HG03354 (cell line): ENCODE measurements around the gene HTR3B.
"Not testable (repeated sequence)": the region's sequence is repeated elsewhere in the genome, so short reads cannot be mapped to it uniquely, and the experiment has no call there.

Source experiments
- ATAC-seq: cut with Tn5 transposase; IDR thresholded peaks from one replicate; pipeline ENCODE4 v1.9.1; 2021; ENCODE audit warnings: mild to moderate bottlenecking; ENCODE audit not compliant: unreplicated experiment, poor library complexity, severe bottlenecking

Gene HTR3B

DNA sequence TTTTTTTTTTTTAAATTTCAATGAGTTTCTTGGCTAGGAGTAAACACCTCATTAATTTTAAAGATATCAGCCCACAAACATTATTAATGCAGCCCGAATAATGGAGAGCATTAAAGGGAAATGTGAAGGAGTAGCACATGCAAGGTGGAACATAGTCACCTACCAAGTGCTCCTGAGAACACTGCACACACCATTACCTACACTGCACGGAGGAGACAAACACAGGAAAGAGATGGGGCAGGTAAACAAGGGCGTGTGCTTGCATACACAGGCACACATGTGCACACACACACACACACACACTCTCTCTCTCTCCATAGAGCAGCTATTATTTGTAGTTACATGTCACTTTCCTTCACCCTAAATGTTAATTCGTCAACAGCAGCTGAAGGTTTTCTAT is 30.2 kb downstream of the HTR3B start:
- no peak for ATAC-seq

DNA sequence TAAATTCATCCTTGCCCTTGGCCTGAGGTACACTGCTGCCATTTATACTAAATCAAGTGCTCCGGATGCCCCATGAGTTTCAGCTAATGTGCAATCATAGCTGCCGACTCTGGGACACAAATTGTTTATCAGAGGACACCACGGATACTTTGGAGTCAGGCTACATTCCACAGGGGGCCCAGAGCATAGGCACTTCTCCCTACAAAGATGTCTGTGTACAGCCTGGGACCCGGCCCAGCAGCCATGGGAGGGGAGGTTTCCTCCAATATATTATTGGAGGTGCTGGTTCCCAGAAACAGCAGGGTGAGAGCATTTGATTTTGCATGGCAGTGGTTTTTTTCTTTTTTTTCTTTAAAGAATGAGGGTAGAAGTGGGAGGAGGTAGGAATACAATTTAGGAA is 31.3 kb downstream of the HTR3B start:
- ATAC-seq = no peak

- no peak for ATAC-seq
Measured at GRCh38 chr11:113937918-113938317, 33.3 kb downstream of the HTR3B start.

GRCh38 chr11:113942256-113942655 is 37.7 kb downstream of the HTR3B start:
- no peak for ATAC-seq

DNA sequence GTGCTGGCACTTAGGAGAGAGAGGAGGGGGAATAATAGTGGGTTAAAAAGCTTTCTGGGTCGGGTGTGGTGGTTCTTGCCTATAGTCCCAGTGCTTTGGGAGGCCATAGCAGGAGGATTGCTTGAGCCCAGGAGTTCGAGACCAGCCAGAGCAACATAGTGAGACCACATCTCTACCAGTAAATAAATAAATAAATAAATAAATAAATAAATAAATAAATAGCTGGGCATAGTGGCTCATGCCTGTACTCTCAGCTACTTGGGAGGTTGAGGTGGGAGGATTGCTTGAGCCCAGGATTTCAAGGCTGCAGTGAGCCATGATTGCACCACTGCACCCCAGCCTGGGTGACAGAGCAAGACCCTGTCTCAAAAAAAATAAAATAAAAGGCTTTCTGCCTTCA is 41.6 kb downstream of the HTR3B start:
- ATAC-seq = not testable (repeated sequence)

GRCh38 chr11:113947994-113948393 is 43.4 kb downstream of the HTR3B start:
- no peak for ATAC-seq

- no peak for ATAC-seq
Measured at GRCh38 chr11:113949891-113950290, 45.3 kb downstream of the HTR3B start.

DNA sequence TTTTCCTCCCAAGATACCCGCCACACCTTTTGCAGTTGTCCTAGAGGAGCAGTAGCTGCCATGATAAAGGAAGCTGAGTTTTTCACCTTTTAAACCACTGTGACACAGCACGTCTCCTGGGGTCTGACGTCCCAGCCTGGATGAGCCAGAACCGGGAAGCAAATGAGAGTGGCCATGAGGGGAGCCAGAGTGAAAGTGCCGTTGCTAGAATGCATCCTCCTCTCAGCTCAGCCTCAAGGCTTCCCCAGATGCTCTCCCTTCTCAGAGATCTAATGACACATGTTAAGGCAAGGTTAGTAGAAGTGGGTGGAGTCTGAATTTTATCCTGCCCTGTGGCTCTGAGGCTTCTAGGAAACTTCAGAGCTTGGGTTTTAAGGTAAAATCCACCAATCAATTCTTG is 46.9 kb downstream of the HTR3B start:
- no peak for ATAC-seq

DNA sequence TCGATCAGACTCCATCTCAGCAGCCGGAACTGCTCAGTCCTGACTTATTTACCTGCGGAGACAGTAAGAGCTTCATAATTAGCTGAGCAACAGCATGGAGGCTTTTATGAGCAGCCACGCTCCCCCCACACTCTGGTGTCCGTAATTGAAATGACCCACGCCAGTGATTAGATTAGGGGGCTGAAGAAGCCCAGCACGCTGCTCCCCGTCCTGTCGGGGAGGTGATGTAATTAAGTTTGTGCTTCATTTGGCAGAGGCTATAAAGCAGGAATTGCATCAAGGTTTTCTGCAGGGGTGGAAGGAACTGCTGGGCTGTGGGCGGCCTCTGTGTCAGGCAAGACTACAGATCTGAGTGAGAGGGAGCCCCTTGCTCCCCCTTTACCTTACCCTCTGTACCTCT is 47.5 kb downstream of the HTR3B start:
- no peak for ATAC-seq

- ATAC-seq = no peak
Measured at GRCh38 chr11:113952588-113952987, 48.0 kb downstream of the HTR3B start.

DNA sequence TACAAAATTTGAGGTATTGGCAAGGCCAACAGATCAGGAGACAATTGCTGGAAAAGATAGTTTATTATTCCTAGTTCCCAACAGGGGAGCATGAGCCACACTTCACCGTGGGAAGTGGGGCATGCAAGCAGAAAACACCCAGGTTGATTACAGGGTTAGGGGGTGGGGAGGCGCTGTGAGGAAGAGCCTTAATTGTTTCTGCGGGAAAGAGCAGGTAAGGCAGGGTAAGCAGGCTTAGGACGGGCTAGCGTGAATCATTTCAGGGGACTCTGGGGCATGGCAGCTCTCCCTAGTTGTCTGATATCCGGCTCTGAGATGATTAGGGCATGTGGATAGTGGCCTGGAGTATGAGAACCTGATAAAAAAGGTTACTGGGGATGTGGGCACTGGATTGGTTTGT is 49.6 kb downstream of the HTR3B start:
- no peak for ATAC-seq

DNA sequence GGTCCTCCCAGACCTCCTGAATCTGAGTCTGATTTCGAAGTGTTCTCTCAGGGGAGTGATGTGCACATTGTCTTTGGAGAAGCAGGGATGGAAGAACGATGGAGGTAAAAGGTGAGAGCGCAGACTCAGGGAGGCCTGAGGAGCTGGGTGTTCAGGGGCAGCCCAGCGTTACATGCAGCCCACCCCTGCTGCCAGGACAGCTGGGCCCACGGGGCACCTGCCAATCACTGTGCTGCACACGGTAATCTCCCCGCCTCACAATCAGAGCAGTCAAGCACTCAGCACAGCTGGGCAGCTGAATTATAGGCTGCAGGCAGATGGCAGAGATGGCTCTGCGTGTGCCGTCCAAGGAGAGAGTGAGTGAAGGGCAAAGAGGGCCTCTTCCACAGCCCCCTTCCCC is 52.4 kb downstream of the HTR3B start:
- no peak for ATAC-seq

DNA sequence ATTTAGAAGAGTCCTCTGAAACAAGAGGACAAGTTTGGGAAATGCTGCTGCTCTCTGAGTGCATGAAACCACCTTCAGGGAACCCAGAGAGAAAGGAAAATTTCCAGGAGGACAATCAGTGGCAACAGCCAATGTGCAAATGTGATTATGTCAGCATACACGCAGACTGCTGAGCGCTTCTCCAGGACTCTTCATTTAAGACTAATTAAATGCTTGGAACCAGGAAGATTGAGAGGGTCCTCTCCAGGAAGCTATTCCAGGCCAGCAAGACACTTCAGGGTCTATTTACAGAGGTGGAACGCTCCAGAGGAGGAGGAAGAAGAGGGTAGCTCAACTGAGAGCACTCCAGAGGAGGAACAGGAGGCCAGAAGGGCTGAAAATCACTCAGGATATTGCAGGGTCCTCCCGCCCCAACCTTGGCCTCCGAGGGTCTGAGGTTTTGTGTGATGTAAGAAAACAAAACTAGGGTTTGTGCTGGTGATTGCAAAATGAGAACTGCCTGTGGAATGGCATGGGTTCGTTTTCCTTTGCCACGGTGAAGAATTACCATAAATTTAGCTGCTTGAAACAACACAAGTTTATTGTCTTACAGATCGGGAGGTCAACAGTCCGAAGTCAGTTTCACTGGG is 56.2 kb downstream of the HTR3B start:
- ATAC-seq = no peak

- no peak for ATAC-seq
Measured at GRCh38 chr11:113967361-113967760, 62.8 kb downstream of the HTR3B start.

DNA sequence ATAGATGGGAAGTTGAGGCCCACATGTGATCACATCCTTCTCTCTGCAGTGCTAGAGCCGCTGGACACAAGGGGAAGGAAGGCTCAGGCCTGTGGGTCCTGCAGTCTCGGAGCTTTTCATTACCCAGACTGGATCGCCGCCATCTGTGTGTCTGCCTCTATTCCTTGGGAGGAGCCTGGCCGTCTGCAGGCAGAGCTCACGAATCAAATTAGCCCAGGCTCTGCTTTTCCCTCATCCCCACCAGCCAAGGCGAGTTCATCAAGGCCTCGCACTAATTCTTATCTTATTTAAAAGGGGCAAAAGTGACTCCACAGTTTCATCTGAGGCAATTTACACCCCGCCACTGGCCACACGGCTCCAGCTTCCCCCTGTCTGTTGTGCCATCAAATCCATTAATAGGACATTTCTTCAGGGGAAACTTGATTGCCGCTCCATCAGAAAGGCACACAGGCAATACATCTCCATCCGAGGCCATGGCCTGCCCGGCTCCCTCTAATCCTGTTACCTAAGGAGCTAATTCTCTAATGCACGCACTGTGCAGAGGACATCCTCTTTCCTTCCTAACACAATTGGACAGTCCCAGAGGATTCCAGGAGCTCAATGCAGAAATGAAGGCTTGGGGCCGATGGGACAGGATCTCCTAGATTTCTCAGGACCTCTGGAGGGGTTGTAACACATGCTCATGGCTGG is 67.1 kb downstream of the HTR3B start:
- no peak for ATAC-seq

DNA sequence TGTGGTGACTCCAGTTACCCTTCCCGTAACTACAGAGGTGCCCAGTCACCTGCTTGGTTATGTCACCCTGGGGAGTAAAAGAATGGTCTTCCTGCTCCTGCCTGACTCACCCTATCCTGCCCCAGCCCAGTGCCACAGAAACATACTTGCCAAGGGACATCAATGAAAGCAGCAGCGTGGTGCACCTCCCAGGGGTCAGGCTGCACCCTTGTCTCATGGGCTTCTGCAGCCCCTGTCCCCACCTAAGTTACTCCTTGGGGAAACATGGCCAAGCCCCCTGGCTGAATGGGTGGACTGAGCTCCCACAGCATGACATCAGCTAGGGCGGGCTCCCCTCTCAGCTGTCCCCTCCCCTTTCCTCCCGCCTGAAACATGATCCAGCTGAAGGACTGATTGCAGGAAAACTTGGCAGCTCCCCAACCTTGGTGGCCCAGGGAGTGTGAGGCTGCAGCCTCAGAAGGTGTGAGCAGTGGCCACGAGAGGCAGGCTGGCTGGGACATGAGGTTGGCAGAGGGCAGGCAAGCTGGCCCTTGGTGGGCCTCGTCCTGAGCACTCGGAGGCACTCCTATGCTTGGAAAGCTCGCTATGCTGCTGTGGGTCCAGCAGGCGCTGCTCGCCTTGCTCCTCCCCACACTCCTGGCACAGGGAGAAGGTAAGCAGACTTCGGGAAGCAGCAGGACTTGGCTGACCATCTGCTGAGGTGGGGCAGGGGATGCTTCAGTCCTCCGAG is 70.3 kb downstream of the HTR3B start, which contains the start of gene HTR3A:
Gene HTR3A, plus strand, starts transcription at position 368 of the 730 bp plus-strand sequence. Its CDS starts 218 bp downstream, at position 586.
- no peak for ATAC-seq

GRCh38 chr11:113977071-113977490 is 72.5 kb downstream of the HTR3B start:
- ATAC-seq = peak; percentile 49

DNA sequence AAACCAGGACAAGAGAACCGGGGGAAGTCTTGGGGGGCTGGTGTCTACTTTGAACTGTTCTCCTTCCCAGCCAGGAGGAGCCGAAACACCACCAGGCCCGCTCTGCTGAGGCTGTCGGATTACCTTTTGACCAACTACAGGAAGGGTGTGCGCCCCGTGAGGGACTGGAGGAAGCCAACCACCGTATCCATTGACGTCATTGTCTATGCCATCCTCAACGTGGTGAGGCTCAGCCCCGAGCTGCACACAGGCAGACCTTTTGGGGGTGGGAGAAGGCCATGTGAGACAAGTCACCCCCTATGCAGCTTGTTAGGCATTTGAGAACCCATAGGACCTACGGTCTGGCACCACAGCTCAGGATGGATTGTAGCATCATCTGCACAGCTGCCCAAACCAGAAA is 73.1 kb downstream of the HTR3B start:
- ATAC-seq = peak; percentile 38

DNA sequence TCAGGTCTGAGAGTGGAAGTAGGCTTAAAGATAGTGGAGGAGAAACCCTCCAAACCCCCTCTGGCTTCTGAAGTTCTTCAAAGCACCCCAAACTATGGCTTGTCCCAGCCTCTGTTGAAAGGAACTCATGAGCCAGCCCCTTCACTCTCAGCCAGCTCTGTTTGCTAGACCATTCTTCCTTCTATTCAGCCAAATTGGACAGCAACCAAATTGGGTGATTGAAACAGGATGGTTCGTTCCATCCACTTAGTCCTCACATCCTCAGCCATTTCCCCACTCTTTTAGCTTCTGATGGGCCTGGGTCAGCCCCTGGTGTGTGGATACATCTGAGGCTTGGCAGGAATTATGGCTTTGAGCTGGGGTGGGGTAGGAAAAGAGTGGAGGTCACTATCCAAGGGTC is 74.8 kb downstream of the HTR3B start:
- ATAC-seq = no peak

- ATAC-seq = no peak
Measured at GRCh38 chr11:113980785-113981184, 76.2 kb downstream of the HTR3B start.

- ATAC-seq = no peak
Measured at GRCh38 chr11:113982306-113982705, 77.7 kb downstream of the HTR3B start.
